ENCODE measurements around the gene PLEKHB1.
A peak's percentile ranks its signal among the peaks of the same experiment; 100 is the strongest.

Gene PLEKHB1

GRCh38 chr11:73645972-73646631, at the start of gene PLEKHB1:
Gene PLEKHB1, plus strand, starts transcription at chr11:73646581. Its CDS starts 28 bp downstream, at chr11:73646609.
- DNase-seq (ENCODE audit: low read depth): no peak
- peak within 1 kb of the TSS; percentile 71 for H3K4me3 ChIP-seq (ENCODE audit: low read depth, low read length)
- no peak for TF ChIP-seq CTCF (IDR thresholded peaks at IDR 0.05; ENCODE audit: control insufficient read depth, extremely low read depth, insufficient read depth)

- H3K4me3 ChIP-seq (ENCODE audit: low read depth, low read length): peak overlapping the region; percentile 75
- no peak for TF ChIP-seq CTCF (IDR thresholded peaks at IDR 0.05; ENCODE audit: control insufficient read depth, extremely low read depth, insufficient read depth)
- DNase-seq (ENCODE audit: low read depth): no peak
These were observed 48.9 kb upstream of the PLEKHB1 start for GRCh38 chr11:73597336-73597955.

GRCh38 chr11:73597956-73598718, 48.2 kb upstream of the PLEKHB1 start, which contains the start of gene FAM168A:
Gene FAM168A, minus strand, starts transcription at chr11:73598112. Its CDS starts 129,638 bp downstream, at chr11:73468474.
- DNase-seq (ENCODE audit: low read depth): peak; percentile 93
- peak; percentile 43 for TF ChIP-seq CTCF (IDR thresholded peaks at IDR 0.05; ENCODE audit: control insufficient read depth, extremely low read depth, insufficient read depth)
- peak within 1 kb of the TSS; percentile 75 for H3K4me3 ChIP-seq (ENCODE audit: low read depth, low read length)

GRCh38 chr11:73598719-73599379, 47.5 kb upstream of the PLEKHB1 start:
- DNase-seq (ENCODE audit: low read depth): no peak
- peak overlapping the region; percentile 75 for H3K4me3 ChIP-seq (ENCODE audit: low read depth, low read length)
- TF ChIP-seq CTCF (IDR thresholded peaks at IDR 0.05; ENCODE audit: control insufficient read depth, extremely low read depth, insufficient read depth): no peak

- no peak overlapping the region for H3K4me3 ChIP-seq (ENCODE audit: low read depth, low read length)
- no peak for TF ChIP-seq CTCF (IDR thresholded peaks at IDR 0.05; ENCODE audit: control insufficient read depth, extremely low read depth, insufficient read depth)
- no peak for DNase-seq (ENCODE audit: low read depth)
These were observed 33.7 kb upstream of the PLEKHB1 start for GRCh38 chr11:73612601-73613140.

GRCh38 chr11:73614591-73614990, 31.8 kb upstream of the PLEKHB1 start:
- no peak for TF ChIP-seq CTCF (IDR thresholded peaks at IDR 0.05; ENCODE audit: control insufficient read depth, extremely low read depth, insufficient read depth)
- DNase-seq (ENCODE audit: low read depth): no peak
- no peak overlapping the region for H3K4me3 ChIP-seq (ENCODE audit: low read depth, low read length)

All from LNCaP clone FGC (cell line).